HG03159 (cell line): ENCODE results near the gene CIB4.

Source experiments
- ATAC-seq: cut with Tn5 transposase; IDR thresholded peaks from one replicate; pipeline ENCODE4 v1.9.1; 2021; ENCODE audit warnings: mild to moderate bottlenecking, moderate library complexity; ENCODE audit not compliant: unreplicated experiment

Gene CIB4

DNA sequence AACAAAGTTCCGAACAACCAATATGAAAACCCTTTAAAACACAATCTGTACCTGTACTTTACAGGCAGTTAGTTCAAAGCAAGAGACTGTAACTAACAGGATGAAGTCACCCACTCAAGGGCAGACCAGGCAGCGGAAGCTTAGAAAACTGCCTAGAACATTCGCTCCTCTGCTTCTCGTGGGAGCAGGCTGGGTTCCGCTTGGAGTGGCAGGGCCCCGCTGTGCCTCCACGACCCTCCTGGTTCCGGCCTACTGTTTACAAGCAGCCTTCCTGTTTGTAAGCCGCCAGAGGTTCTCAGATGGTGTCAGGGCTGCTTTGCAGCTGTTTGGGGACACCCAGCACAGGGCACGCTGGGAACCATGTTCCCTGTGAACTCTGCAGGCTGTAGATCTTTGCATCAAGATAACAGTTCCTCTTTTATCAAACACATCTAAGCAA is 31.3 kb downstream of the CIB4 start:
- no peak for ATAC-seq

DNA sequence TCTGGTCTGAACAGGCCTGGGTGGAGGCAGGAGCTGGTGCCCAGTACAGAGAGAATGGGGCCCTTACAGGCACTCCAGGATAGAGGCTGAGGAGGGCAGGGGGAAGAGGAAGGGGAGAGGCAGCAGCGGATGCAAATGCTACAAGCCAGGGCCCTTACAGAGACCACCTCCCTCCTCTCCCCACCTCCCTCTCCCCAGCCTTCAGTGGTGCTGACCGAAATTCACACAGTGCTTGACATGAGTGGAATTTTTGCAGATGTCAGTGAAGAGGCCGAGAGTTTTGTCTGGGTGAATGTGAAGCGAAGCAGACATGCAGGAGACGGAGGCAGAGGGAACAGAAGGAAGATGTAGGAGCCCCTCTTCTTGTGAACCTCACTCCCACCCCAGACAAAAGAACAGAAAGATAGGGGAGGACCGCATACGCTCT is 31.9 kb downstream of the CIB4 start:
- ATAC-seq: no peak

DNA sequence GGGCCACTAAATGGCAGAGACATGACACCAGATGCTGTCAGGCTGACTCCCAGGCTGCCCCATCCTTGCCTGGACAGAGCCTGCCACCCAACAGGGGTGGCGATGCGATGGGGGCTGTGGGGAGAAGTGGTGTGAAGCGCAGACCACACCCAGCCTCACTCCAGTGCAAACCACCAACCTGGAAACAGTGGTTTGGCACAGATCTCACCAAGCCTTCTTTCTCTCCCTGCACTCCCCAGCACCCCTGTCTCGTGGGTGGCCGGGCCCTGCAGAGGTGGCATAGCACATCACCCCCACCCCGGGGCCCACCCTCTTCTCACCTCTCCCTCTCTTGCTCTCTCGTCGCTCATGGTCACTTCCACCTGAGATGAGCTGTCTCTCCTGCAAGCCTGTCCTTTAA is 32.6 kb downstream of the CIB4 start:
- no peak for ATAC-seq

DNA sequence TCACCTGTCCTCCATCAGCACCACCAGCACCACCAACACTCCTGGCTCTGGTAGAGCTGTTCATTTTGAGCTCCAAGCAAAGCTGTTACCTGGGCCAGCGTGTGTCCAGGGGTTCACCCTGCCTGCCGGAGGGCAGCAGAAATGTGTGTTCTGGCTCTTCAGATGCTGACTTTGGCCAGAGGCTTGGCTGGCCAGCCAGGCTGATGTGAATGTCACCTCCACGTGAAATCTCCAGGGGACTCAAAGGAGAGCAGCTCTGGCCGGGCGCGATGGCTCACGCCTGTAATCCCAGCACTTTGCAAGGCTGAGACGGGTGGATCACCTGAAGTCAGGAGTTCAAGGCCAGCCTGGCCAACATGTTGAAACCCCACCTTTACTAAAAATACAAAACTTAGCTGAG is 33.5 kb downstream of the CIB4 start:
- no peak for ATAC-seq

DNA sequence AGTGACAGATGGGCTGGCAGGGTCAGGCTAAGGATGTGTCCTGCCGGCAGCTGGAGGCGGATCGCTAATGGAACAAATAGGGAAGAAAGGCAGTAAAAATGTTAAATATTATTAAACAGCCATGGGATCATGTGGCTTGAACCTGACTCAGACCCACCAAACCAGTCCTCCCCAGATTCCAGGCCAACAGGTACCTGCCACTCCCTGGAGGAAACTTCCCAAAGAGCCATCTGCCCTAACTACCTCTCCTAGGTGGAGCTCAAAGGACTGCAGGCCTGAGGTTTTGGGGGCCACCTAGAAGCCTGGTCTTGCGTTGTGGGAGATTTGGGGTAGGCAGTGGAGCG is 34.3 kb downstream of the CIB4 start:
- ATAC-seq: no peak

DNA sequence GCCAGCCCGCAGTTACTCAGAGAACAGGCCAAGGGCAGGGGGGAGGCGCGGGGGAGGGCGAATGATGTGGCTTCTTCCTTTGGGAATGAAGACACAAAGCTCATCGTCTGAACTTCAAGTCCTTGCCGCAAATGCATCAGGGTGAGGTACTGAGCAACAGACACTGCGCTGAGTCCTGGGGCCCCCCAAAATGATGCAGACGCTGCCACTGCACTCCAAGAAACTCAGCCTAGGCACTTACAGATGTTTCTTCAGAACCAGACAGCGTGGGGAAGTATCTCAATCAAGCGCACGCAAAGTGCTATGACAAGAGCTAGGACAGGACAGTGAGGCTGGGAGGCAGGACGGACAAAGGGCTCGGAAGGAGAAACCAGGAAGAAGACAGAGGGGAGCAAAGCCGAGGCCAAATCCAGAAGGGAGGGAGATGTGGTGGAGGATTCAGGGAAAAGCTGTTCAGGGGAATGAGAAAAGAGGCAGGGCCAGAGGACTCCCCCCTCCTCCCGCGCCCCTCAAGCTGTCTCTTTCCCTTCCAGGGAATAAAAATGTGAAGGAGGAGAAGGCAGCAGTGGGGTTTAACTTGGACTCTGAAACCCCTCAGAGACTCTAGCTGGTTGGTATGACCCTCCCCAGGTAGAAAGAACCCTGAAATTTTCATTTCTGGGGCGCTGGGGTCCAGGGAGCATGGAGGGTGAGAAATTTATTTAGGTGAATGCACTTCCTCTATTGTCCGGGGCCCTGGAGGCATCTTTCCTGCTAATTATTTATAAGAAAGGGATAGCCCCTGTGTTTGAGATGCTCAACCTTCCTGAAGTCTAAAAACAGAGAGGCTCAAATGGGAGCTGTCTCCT is 34.9 kb downstream of the CIB4 start:
- ATAC-seq: no peak

DNA sequence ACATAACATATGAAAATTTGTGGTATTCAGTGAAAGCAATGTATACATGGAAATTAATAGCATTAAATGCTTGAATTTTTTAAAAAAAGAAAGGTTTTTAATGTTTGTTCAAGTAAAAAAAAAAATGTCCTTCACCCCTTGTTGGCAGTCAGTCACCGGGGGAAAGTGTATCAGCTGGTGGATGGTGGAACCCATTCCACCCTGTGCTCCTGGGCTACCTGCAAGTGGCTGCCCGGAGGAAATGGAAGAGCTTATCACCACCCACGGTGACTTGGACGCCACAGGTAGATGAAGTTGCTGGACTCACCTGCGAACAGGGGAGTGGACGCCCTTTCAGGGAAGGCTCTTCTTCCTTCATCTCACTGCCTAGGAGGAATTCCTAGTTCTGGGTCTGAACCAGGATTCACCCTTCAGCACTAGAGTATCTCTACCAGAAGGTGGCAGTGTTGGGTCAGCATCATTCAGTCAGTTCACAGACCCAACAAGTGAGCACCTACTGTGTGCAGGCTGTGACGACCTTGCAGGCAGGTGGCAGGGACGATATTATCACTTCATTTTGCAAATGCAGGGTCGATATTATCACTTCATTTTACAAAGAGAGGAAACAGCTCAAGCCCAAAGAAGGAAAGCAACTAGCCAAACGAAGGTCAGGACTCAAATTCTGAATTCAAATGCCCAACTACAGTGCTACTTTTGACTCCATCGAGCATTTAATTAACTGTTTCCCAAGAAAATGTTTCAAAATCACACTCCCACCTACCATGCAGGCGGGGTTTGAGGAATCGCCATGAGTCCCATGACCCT is 35.8 kb downstream of the CIB4 start:
- no peak for ATAC-seq

DNA sequence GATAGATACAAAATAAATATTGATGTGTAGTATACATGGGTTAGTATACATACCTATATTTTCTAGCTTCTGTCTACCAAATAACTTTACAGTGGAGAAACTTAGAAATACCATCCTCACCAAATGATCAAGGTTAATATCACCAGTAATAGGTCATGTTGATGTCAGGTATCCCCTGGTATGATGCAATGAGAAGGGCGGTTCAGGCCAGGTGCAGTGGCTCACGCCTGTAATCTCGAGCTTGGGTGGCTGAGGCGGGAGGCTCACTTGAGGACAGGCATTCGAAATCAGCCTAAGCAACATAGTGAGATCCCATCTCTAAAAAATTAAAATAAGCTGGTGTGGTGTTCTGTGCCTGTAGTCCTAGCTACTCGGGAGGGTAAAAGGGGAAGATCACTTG is 38.6 kb downstream of the CIB4 start:
- no peak for ATAC-seq

DNA sequence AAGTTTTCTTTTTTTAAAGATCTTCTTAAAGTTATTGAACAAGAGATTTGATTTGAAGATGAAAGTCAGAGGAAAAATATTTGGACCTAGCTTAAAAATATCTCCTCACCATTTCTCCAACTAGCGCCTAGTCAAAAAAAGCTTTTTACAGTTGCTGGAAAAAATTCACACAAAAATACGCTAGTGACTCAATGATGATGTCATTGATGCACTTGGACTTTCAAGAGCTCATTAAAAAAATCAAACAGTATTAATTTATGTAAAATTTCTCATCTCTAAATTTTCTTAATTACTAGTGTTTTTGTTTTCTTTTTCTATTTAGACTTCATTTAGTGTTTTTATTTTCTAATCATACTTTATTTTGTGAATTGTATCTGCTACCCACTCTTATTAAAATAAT is 41.8 kb downstream of the CIB4 start:
- no peak for ATAC-seq

DNA sequence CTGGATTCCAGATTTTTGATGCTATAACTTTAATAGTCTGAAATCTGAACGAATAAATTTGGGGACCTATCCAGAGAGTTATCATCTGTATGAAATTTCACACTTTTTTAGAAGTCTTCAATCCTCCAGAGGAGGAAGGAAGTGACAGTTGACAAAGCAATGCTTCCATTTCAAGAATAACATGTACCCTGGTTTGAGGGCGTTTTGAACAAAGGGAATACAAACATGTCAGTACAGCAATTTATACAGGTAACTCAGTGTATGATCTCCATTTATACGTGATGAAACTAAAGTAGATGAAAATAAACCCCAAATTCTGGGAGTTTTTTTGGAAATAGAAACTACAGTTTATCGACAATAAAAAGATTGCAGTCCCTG is 42.2 kb downstream of the CIB4 start:
- no peak for ATAC-seq

DNA sequence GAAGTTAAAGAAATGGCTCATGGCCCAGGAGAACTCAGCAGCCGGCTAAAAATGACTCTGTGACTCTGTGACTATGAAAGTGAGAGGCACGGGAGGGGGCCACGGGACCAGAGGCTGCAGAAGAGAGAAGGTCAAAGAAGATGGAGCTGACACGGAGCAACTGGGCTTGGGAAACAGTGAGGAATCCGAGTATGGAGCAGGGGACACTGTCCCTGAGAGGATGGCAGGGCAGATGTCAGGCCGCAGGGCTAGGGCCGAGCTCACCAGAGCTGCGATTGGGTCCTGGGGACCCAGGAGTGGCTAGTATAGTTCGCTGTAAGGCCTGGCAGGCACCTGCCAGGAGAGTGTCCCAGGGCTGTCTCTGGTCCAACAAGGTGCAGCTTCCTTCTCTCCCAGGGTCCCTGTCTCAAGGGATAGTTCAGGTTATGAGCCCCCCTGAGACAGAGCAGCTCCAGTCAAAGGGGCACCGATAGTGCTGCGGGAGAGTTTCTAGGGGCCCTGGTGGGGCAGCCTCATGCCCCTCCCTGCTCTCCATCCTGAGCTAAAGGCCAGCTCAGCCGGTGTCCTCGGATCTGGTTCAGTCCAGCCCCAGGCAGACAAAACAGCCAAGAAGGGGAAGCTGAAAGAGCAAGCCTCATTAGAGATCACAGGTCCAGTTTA is 42.7 kb downstream of the CIB4 start:
- no peak for ATAC-seq

DNA sequence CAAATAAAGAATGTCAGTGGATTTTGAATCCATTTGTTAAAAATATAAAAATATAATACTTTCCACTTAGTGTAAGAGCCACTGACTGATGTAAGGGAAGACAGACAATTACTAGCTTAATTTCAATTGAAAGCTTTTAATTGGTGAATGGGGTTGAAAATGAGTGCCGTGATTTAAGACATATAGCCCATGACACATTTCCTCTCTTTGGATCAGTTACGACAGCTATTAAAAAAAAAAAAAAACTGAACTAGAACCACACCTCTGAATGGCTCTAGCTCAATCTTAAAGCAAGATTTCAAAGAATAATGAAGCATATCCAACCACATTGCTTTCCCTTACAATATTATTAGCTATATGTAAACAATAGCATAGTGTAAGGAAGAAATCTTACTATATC is 44.0 kb downstream of the CIB4 start:
- no peak for ATAC-seq

DNA sequence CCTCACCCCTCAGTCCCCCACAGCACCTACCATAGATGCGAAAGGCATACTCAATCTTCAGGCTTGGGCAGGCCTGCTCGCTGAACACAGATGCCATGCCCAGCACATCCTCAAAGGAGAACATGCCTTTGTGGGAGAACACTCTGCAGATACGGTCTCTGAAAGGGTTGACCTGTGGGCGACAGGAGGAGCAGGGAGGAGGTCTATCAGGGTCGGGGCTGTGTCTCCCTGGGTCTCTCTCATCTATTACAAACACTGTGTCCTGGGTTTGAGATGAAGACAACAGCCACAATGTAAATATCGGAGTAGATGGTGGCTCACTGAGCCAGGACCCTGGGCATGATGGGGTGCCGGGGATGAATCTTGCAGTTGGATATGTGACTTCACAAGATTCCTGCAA is 46.0 kb downstream of the CIB4 start:
- no peak for ATAC-seq

DNA sequence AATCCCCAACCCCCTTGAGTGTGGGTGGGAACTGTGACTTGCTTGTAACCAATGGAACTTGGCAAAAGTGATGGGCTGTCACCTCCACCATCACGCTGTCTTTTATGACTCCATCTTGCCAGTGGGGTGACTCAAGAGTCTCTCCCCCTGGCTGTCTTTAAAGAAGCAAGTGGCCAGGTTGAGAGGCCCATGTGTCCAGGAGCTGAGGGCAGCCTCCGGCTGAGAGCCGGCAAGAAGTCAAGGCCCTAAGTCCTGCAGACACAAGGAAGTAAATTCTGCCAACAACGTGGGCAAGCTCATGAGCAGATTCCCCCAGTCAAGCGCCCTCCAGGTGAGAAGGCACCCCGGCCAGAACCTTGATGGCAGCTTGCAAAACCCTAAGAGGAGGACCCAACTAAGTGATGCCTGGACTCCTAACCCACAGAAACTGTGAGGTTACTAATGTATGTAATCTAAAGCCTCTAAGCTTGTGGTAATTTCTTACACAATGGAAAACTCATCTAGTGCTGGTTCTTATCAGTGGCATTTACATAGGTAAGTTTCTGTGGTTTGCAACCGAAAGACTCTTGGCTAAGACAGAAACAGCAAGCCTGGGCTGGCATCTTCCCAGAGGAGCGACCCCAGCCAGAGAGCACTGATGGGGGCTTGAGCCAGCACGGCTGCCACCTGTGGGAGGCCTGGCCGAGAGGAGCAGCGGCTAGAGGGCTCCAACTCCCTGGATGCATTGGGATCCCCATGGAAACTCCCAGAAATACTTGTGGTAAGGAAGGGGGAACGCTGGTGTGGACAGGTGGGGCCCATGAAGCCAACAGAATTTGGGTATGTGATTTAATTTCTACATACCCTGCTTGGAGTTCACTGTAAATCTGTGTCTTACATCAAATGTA is 49.3 kb downstream of the CIB4 start:
- ATAC-seq: no peak

DNA sequence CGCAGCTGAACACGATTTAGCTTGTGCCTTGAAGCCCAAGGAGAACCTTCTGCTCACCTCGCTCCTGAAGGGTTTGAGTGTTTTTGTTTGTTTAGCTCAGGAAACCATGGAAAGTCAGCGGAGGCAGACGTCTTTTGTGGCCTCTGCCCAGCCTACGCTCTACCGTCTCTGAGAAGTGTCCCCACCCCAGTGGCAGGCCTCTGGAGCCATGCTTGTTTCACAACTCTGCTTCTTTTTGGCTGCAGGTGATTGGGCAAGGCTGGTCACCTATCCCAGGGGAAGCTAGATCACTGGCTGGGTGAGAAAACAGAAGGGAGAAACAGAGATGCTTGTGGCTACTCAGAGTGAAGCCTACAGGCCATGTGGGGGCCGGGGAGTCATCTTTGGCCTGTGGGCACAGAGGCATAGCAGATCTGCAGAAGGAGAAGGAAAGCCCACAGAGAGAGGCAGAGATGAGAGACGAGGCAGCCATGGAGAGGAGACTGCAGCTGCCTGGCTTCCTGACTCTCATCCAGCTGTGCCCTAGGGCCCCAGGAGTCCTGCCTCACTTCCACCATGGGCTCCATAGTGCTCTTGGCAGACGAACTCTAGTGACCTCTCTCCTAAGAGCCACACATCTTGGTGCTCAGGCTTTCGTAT is 50.1 kb downstream of the CIB4 start:
- ATAC-seq: no peak

DNA sequence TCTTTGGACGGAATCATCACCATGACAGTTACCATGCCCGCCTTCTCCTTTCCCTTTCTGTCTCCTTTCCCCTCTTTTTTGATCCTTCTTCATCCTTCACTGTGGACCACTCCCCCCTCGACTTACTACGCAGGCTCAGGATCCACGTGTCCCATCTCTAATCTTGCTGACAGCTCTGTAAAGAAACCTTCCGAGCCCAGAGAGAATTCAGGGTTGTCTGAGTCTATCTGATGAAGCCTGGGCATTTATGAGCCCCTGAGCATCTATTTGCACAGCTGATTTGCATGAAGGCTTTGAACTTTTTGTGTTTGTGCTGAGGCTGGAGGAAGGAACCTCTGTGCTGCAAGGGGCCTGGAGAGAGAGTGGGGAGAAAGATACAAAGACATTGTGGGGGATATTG is 50.7 kb downstream of the CIB4 start:
- ATAC-seq: no peak

DNA sequence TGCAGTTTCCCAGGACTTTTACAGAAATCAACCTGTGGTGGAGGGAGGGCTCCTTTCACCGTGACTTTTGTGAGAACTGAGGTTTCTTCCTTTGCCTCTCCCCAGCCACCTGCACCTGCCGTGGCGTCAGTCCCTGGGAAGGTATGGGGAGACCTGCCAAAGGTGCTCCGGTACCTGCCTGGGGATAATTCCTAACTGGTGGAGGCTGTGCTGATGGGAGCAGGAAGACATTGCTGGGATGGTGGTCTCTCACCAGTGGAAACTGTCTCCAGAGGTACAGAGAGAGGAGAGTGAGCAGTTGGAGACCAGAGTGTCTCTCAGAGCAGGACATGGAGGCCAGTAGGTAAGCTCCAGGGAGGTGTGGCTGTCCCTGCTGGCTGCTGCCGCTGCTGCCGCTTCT is 52.6 kb downstream of the CIB4 start:
- ATAC-seq: no peak

DNA sequence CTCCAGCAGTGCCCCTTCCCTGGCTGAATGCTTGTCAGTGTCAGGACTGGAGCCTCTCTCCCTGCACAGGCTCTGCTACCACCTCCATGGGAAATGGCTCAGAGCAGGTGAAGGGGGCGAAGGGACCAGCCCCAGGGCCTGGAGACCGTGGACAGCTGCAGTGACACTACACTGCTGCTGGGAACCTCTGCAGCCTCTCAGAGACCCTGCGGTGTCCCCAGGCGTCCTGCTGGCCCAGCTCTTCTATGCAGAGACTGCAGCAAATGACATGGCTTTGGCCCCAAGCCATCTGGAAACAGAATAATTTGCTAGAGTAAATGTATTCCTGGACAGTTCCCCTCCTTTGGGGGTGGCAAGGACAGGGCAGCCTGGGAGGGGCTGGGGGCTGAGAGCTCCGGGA is 53.2 kb downstream of the CIB4 start:
- ATAC-seq: no peak

DNA sequence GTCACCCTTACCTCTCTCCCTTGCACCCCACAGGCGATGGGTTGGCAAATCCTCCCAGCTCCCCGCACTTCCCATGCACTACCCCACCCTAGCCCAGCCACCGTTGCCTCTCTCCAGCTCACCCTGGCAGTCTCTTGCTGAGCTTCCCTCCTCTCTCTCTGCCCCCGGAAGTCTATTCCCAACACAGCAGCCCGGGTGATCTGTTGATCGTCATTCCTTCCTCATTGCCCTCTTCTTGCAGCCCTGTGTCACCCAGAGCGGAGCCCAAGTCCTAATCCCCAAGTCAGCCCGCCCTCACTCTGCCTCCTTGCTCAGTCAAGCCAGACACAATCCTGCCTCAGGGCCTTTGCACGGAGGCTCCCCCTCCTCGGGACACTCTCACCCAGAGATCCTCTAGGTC is 55.2 kb downstream of the CIB4 start:
- no peak for ATAC-seq

DNA sequence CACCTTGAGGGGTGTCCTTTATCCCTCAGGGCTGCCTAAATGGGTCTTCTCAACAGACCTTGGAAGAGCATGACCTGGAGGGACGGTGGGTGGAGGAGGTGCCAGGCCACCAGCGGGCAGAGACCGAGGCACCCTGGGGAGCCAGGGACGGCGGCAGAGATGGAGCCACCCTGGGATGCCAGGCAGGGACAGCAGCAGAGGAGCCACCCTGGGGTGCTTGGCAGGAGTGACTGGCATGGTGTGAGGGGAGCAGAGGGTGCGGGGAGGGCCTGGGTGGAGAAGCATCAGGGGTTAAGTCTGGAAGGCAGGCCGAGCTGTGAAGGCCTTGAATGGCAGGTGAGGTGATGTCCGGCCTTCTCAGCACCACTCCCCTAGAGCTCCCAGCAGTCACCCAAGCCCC is 56.1 kb downstream of the CIB4 start:
- ATAC-seq: no peak
